ENCODE data around the gene GAGE13. TPM values are rescaled to one million over a fixed set of nuclear protein-coding genes. Genes with fewer than 3 reads are reported as not detected.
"Not testable (repeated sequence)": the region's sequence is repeated elsewhere in the genome, so short reads cannot be mapped to it uniquely, and the experiment has no call there.

GAGE13 gene
- not detected for total RNA-seq

DNA sequence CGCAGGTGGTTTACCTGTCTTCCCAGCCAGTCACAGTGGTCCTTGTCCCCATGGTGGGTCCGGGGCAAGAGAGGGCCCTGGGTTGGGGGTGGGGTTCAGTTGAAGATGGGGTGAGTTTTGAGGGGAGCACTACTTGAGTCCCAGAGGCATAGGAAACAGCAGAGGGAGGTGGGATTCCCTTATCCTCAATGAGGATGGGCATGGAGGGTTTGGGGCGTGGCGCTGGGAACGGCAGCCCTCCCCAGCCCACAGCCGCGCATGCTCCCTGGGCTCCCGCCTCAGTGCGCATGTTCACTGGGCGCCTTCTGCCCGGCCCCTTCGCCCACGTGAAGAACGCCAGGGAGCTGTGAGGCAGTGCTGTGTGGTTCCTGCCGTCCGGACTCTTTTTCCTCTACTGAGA, at the start of gene GAGE13:
Gene GAGE13, plus strand, starts transcription at position 301 of the 400 bp plus-strand sequence. CDS start 1,156 bp downstream, outside the sequence.
- not testable (repeated sequence) for ATAC-seq; DNase-seq (ENCODE audit: low spot score); H3K27ac Mint-ChIP-seq; H3K9me3 Mint-ChIP-seq; H3K4me1 Mint-ChIP-seq (ENCODE audit: low read depth in 2 of 2); H3K36me3 Mint-ChIP-seq; H3K4me3 Mint-ChIP-seq; H3K27me3 Mint-ChIP-seq

DNA sequence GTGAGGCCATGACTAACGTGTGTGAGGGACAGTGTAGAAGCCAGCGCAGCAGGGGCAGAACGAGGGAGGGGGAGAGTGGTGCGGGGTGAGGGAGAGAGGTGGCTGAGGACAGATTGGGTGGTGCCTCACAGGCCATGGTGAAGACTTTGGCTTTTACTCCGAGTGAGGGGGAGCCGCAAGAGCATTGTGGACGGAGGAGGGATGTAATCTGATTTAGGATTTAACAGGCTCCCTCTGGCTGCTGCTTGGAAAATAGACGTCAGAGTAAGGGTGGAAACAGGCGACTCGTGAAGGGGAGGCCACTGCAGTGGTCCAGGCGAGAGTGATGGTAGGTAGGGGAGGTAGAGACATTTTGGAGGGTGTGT, 48.8 kb upstream of the GAGE13 start:
- no peaks in the 10 kb centered on the region for H3K36me3 Mint-ChIP-seq
- no peak overlapping the region for H3K4me3 Mint-ChIP-seq
- H3K4me1 Mint-ChIP-seq (ENCODE audit: low read depth in 2 of 2), result peaks cover 5 to 8% of the 10 kb centered on the region in 2 donors
- DNase-seq (ENCODE audit: low spot score) (no peak), ATAC-seq (no peak)
- peak overlapping the region in 1 of 2 donors; percentile 29 for H3K27ac Mint-ChIP-seq
- no peaks in the 10 kb centered on the region for H3K9me3 Mint-ChIP-seq
- H3K27me3 Mint-ChIP-seq, result peaks cover 0 to 5% of the 10 kb centered on the region in 2 donors

GRCh38 chrX:49284212-49284611, 47.2 kb upstream of the GAGE13 start:
- DNase-seq (ENCODE audit: low spot score), result no peak
- no peak overlapping the region for H3K4me3 Mint-ChIP-seq
- H3K27me3 Mint-ChIP-seq, result peaks cover 0 to 7% of the 10 kb centered on the region in 2 donors
- H3K9me3 Mint-ChIP-seq, result no peaks in the 10 kb centered on the region
- no peaks in the 10 kb centered on the region for H3K36me3 Mint-ChIP-seq
- ATAC-seq, result no peak
- H3K27ac Mint-ChIP-seq, result no peak overlapping the region
- H3K4me1 Mint-ChIP-seq (ENCODE audit: low read depth in 2 of 2), result peaks cover 7 to 11% of the 10 kb centered on the region in 2 donors

DNA sequence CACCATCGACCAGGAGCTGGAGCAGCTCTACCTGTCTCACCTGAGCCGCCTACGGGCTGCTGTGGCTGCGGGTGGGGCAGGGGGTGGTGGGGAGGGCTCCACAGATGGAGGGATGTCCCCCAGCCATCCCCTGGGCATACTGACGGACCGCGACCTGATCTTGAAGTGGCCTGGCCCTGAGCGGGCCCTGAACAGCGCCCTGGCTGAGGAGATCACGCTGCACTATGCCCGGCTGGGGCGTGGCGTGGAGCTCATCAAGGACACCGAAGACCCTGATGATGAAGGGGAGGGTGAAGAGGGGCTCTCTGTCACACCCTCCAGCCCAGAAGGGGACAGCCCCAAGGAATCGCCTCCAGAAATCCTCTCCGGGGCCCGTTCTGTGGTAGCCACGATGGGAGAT, 45.2 kb upstream of the GAGE13 start:
- Mint-ChIP-seq H3K36me3 (no peaks in the 10 kb centered on the region), H3K4me3 (no peak overlapping the region), H3K27me3 (peaks cover 0 to 8% of the 10 kb centered on the region in 2 donors), H3K4me1 (ENCODE audit: low read depth in 2 of 2) (peaks cover 7 to 11% of the 10 kb centered on the region in 2 donors), H3K27ac (no peak overlapping the region), H3K9me3 (no peaks in the 10 kb centered on the region)
- DNase-seq (ENCODE audit: low spot score) (no peak), ATAC-seq (no peak)

GRCh38 chrX:49286581-49286980, 44.8 kb upstream of the GAGE13 start:
- no peak overlapping the region for H3K4me3 Mint-ChIP-seq
- H3K4me1 Mint-ChIP-seq (ENCODE audit: low read depth in 2 of 2), result peaks cover 7 to 11% of the 10 kb centered on the region in 2 donors
- H3K27me3 Mint-ChIP-seq, result peaks cover 2 to 10% of the 10 kb centered on the region in 2 donors
- H3K9me3 Mint-ChIP-seq, result no peaks in the 10 kb centered on the region
- H3K36me3 Mint-ChIP-seq, result no peaks in the 10 kb centered on the region
- ATAC-seq (no peak), DNase-seq (ENCODE audit: low spot score) (no peak)
- no peak overlapping the region for H3K27ac Mint-ChIP-seq

GRCh38 chrX:49287665-49288064, 43.7 kb upstream of the GAGE13 start:
- no peaks in the 10 kb centered on the region for H3K9me3 Mint-ChIP-seq
- DNase-seq (ENCODE audit: low spot score) (no peak), ATAC-seq (no peak)
- H3K4me1 Mint-ChIP-seq (ENCODE audit: low read depth in 2 of 2), result peaks cover 10 to 11% of the 10 kb centered on the region in 2 donors
- no peaks in the 10 kb centered on the region for H3K36me3 Mint-ChIP-seq
- no peak overlapping the region for H3K4me3 Mint-ChIP-seq
- H3K27ac Mint-ChIP-seq, result no peak overlapping the region
- peaks cover 7 to 12% of the 10 kb centered on the region in 2 donors for H3K27me3 Mint-ChIP-seq

GRCh38 chrX:49290215-49290614, 41.2 kb upstream of the GAGE13 start:
- no peak overlapping the region for H3K27ac Mint-ChIP-seq
- DNase-seq (ENCODE audit: low spot score) (no peak), ATAC-seq (no peak)
- no peaks in the 10 kb centered on the region for H3K9me3 Mint-ChIP-seq
- H3K4me3 Mint-ChIP-seq, result no peak overlapping the region
- no peaks in the 10 kb centered on the region for H3K36me3 Mint-ChIP-seq
- peaks cover 10 to 11% of the 10 kb centered on the region in 2 donors for H3K4me1 Mint-ChIP-seq (ENCODE audit: low read depth in 2 of 2)
- peaks cover 7 to 12% of the 10 kb centered on the region in 2 donors for H3K27me3 Mint-ChIP-seq

- Mint-ChIP-seq H3K9me3 (no peaks in the 10 kb centered on the region), H3K27me3 (peaks cover 7 to 17% of the 10 kb centered on the region in 2 donors), H3K27ac (no peak overlapping the region), H3K4me1 (ENCODE audit: low read depth in 2 of 2) (peaks cover 10 to 11% of the 10 kb centered on the region in 2 donors), H3K36me3 (no peaks in the 10 kb centered on the region), H3K4me3 (no peak overlapping the region)
- DNase-seq (ENCODE audit: low spot score), result peak; percentile 75
- ATAC-seq, result peak; percentile 69 to 74
Observed at GRCh38 chrX:49291615-49292337, 39.6 kb upstream of the GAGE13 start.

DNA sequence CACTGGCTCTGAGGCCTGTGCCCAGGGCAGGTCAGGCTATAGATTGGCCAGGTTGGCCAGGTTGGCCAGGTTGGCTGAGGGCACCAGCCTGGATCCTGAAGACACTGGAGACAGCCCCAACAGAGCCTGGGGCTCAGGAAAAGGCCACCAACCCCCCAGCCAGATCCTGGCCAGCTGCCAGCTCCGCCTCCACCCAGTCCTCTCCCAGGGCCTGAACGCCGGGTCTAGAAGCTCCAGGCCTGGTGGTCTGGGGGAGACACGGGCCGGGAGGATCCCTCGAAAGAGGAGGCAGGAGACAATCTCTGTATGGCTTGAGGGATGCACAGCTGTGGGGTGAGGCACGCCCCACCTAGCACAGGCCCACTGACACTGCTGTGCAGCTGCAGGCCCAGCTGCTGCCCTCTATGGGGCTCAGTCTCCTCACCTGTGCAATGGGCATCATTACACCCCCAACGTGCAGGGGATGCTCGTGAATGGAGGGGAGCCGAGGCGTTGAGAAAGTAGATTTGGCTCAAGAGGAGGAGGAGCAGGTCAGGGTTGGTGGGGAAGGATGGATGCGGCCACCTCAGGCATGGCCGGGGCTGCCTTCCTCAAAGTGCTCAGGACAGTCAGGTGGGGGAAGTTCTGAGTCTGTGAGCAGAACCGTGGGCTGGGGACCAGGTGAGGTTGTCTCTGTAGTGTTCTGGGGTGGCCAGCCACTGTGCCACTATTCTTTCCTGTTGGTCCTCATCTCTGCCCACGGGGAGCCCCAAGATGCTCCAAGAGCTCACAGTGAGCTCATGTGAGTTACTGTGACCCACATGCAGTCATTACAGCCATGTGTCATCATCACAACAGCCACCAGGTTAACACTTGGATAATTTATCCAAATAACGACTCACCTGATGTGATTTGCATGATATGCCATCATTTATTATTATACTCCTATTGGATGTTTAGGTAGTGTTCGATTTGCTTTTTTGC, 38.7 kb upstream of the GAGE13 start:
- Mint-ChIP-seq H3K27ac (no peak overlapping the region), H3K36me3 (no peaks in the 10 kb centered on the region), H3K4me3 (no peak overlapping the region), H3K27me3 (peaks cover 7 to 19% of the 10 kb centered on the region in 2 donors), H3K4me1 (ENCODE audit: low read depth in 2 of 2) (peaks cover 5 to 7% of the 10 kb centered on the region in 2 donors), H3K9me3 (no peaks in the 10 kb centered on the region)
- DNase-seq (ENCODE audit: low spot score) (no peak), ATAC-seq (no peak)

GRCh38 chrX:49299293-49299692, 32.1 kb upstream of the GAGE13 start:
- not testable (repeated sequence) for H3K9me3 Mint-ChIP-seq; H3K36me3 Mint-ChIP-seq; H3K4me3 Mint-ChIP-seq; ATAC-seq; H3K27ac Mint-ChIP-seq; H3K4me1 Mint-ChIP-seq (ENCODE audit: low read depth in 2 of 2); DNase-seq (ENCODE audit: low spot score)
- peaks cover 7 to 30% of the 10 kb centered on the region in 2 donors for H3K27me3 Mint-ChIP-seq

DNA sequence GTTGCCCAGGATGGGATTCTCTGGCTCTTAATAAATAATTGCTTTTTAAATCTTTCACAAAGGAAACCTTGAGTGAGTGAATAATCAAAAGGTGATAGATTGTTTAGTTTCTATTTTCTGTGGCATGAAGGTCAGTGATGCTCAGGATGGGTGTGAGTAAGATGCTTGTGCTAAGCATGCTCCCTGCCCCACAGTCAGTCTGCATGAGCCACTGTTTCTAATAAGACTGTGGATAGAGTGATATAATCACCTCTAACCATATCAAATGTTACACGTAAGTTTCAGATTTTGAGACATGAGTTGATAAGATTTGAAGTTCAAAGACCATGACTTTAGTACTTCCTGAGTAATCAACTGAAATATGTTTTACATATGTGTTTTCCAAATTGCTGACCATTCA, 30.7 kb upstream of the GAGE13 start:
- Mint-ChIP-seq H3K36me3 (no peaks in the 10 kb centered on the region), H3K4me1 (ENCODE audit: low read depth in 2 of 2) (no peaks in the 10 kb centered on the region), H3K9me3 (no peaks in the 10 kb centered on the region), H3K27me3 (peaks cover 7 to 31% of the 10 kb centered on the region in 2 donors), H3K27ac (no peak overlapping the region), H3K4me3 (no peak overlapping the region)
- no peak for DNase-seq (ENCODE audit: low spot score)
- no peak for ATAC-seq

GRCh38 chrX:49303346-49303745, 28.0 kb upstream of the GAGE13 start, which contains the start of gene GAGE10:
TSS of gene GAGE10 (plus strand) at chrX:49303646. CDS start at chrX:49304860, 1,214 bp downstream.
- H3K4me3 Mint-ChIP-seq, result no peak within 1 kb of the TSS
- H3K4me1 Mint-ChIP-seq (ENCODE audit: low read depth in 2 of 2), result peaks cover 3% of the 10 kb centered on the region in 2 donors
- no peak within 1 kb of the TSS for H3K27ac Mint-ChIP-seq
- DNase-seq (ENCODE audit: low spot score) (no peak), ATAC-seq (no peak)
- H3K9me3 Mint-ChIP-seq, result no peaks in the 10 kb centered on the region
- H3K36me3 Mint-ChIP-seq, result no peaks in the 10 kb centered on the region
- H3K27me3 Mint-ChIP-seq, result peaks cover 6 to 24% of the 10 kb centered on the region in 2 donors

GRCh38 chrX:49307775-49308174, 23.6 kb upstream of the GAGE13 start:
- H3K9me3 Mint-ChIP-seq; H3K36me3 Mint-ChIP-seq; ATAC-seq; DNase-seq (ENCODE audit: low spot score); H3K4me3 Mint-ChIP-seq; H3K27ac Mint-ChIP-seq: not testable (repeated sequence)
- peaks cover 24 to 25% of the 10 kb centered on the region in 2 donors for H3K4me1 Mint-ChIP-seq (ENCODE audit: low read depth in 2 of 2)
- peaks cover 0 to 20% of the 10 kb centered on the region in 2 donors for H3K27me3 Mint-ChIP-seq
